Renal cortex interstitium (tissue), 11 donors: ENCODE results near the gene LPCAT1. TPM values are rescaled to one million over a fixed set of nuclear protein-coding genes. Genes with fewer than 3 reads are reported as not detected.
"Not testable (repeated sequence)": the region's sequence is repeated elsewhere in the genome, so short reads cannot be mapped to it uniquely, and the experiment has no call there.

Experiments used
- DNase-seq, 11 donors: peaks; one replicate each; pipeline ENCODE4 v3.0.0-alpha.2; 2013; ENCODE audit warnings: low read depth in 9 of 11, low spot score in 4 of 11; ENCODE audit errors: extremely low read depth in 1 of 11
- polyA plus RNA-seq, 3 donors: library from polyadenylated mRNA; unstranded; fragments of 120-200 nt; gene quantifications; one replicate each; pipeline ENCODE4 v1.2.1, GENCODE V29; 2013; ENCODE audit not compliant: insufficient read length in 3 of 3

LPCAT1 gene
- polyA plus RNA-seq, 3 donors: 43.8 to 51.3 (median 45.4) TPM

- DNase-seq: no peak
Measured at GRCh38 chr5:1464096-1464446, 59.7 kb downstream of the LPCAT1 start.

GRCh38 chr5:1463326-1464095 lies 60.2 kb downstream of the LPCAT1 start:
- DNase-seq: no peak

DNA sequence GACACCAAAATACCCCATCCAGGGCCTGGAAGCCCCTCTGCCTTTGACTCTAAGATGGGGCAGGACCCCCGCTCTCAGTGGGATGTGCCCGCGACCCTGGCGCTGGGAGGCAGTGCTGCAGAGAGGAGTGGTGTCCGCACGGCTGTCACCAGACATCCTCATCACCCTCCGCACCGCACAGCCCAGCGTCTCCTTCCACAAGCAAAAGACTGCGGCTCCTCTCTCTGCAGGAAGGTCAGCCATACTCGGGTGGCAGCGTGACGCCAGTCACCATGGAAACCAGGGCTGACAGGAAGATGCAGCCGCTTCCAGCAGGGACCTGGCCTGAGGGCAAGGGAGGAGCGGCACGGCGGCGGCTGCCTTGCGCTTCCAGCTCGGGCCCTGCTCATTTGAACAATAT lies 61.4 kb downstream of the LPCAT1 start:
- DNase-seq: no peak

DNA sequence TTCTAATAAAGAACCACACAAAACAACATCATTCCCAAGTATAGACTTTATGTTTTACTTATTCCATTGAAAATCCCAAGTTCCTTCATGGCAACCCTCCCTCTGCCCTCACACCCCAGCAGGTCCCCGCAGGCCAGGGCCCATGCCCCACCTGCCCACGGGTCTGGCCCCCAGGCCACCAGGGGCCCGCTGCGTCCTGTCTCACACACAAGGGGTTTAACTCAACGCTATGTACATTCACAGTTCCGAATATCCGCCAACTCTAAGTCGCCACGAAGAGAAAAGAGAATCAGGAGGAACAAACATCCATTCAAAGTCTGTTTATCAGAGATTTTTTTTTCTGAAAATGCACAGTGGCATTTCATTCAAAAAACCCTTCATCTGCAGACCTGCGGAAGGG lies 62.4 kb downstream of the LPCAT1 start:
- no peak for DNase-seq

GRCh38 chr5:1460054-1460682 lies 63.6 kb downstream of the LPCAT1 start:
- DNase-seq: no peak

DNA sequence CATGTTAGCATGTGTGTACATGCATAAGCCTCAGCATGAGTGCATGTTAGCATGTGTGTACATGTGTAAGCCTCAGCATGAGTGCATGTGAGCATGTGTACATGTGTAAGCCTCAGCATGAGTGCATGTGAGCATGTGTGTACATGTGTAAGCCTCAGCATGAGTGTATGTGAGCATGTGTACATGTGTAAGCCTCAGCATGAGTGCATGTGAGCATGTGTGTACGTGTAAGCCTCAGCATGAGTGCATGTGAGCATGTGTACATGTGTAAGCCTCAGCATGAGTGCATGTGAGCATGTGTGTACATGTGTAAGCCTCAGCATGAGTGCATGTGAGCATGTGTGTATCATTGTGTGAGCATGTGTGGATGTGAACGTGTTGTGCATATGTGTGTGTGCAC lies 64.3 kb downstream of the LPCAT1 start:
- DNase-seq: not testable (repeated sequence)

DNA sequence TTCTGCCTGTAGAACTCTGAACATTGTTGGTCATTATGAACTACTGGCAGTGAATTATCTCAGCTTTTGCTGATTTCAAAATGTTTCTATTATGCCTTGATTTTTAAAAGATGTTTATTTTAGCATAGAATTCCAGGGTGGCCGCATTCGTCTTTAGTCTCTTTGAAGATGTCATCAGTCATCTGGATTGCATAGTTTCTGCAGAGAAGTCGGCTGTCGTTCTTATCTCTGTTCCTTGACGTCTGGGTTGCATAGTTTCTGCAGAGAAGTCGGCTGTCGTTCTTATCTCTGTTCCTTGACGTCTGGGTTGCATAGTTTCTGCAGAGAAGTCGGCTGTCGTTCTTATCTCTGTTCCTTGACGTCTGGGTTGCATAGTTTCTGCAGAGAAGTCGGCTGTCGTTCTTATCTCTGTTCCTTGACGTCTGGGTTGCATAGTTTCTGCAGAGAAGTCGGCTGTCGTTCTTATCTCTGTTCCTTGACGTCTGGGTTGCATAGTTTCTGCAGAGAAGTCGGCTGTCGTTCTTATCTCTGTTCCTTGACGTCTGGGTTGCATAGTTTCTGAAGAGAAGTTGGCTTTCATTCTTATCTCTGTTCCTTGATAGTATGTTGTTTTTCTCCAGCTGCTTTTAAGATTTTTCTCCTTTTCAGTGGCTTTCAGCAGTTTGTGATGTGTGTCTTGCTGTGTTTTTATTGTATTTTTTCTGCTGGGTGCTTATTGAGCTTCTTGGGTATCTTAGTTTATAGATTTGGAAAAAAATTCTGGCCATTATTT lies 67.5 kb downstream of the LPCAT1 start:
- not testable (repeated sequence) for DNase-seq

- no peak for DNase-seq
Measured at GRCh38 chr5:1453613-1454012, 70.1 kb downstream of the LPCAT1 start.

DNA sequence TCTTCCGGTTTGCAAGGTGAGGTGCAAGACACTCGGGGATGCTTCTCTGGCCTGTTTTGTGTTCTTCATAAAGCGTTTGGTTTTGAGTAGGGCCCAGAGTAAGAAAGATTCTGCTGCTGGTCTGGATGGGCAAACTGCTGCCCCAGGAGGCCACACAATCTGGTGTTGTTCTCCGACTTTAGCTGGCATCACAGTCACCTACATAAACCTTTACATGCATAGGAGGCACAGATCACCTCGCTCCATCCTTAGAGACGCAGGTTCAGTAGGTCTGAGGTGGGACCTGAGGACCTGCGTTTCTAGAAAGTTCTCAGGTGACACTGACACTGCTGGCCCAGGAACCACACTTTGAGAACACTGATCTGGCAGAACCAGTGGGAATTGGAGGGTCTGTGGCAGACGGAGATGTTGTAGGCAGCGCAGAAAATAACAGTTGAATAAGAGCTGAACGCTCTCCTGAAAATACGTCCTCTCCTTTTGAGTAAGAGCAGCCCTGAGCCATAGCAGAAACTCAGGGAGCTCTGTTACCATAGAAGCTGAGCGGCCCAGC lies 74.6 kb downstream of the LPCAT1 start:
- no peak for DNase-seq

GRCh38 chr5:1448511-1449011 lies 75.2 kb downstream of the LPCAT1 start:
- DNase-seq: no peak

DNA sequence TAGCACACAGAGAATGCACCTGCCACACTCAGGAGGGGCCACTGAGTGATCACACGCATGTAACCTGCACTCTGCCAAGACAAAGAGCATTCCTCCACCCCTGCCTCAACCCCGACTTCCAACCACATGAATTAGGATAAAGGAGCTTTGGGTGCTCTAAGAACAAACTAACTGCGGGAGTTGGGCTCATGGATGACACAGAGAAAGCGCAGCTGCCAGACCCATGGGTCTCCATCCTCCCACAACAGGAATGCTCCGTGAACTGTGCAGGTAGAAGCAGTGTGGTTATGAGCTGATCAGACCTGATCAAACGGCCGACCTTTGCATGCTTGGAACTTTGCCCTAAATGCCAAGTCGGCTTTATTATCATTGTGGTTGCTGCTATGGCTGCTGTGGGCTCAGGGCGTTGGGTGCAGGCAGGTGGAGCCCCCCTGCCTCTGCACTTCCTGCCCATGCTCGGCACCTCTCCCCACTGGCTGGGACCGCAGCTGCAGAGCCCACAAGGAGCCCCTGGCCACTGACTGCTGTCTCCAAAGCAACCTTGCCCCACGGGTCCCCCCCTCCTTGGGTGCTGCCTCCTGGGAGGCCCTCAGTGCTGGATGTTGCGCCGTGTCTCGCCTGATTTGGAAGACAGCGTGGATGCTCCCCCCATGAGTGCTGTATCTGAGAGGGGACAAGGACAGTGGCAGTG lies 75.9 kb downstream of the LPCAT1 start:
- DNase-seq: no peak

DNA sequence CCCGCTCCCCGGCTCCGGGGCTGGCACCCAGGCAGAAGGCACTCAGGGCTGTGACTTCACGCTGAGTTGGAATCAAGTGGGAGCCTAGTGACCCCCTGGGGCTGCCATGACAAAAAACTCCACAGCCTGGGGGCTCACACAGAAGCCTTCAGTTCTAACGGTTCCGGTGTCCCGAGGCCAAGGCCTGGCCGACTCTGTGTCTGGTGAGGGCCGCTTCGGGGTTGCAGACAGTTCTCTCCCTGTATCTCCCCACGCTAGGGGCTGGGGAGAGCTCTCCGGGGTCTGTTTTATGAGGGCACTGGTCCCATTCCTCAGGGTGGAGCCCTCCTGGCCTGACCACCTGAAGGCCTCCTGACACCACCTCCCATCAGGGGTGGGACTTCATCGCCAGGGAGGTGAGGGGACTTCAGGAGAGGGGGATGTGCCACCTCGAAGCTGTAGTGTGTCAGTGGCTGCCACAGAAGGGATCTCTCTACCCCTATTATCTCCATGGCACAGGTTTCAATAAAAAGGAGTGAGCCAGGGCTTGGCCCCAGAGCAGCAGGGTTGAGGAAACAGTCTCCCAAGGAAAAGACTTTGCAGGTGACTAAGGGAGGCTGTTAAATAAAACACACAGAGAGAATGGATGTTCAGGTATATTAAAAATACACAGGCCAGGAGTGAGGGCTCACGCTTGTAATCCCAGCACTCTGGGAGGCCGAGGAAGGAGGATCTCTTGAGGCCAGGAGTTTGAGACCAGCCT lies 77.0 kb downstream of the LPCAT1 start:
- DNase-seq: no peak

DNA sequence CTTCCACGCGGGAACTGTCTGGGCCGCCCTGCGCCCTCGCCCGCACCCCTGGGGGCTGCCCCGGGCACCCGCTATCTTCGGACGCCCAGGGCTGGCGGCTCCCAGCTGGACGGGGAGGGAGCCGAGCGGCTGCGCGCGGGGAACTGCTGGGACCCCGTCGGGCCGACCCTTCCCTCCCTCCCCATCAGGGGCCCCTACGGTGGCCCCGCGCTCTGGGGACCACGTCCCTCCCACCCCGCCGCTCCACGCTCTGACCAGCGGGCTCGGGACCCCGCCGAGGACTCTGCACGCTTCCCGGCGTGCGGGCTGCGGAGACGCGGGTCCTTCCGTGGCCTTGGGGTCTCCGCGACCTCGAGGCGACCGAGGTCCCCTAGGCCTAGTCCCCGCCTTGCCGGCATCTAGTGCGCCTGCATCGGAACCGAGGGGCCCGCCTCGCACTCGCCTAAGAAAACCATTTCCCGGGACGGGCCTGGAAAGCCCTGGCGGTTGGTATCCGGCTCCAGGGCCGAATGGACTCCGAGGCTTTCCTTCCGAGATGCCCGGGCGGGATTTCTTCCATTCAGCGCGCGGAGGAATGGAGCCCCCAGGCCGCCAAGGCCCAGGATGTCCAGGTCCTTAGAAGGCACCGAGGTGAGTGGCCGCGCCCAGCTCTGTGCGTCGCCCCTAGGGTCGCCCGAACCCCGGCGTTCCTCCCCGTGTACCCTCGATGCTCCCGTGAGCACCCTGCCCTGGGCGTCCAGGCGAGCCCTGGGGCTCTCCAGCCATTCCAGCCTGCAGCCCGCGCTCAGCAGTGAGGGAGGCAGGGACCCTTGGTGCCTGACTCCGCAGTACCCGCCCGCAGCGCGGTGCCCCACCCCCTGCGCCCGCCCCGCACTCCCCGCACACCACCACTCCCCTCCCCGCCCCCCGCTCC lies 77.8 kb downstream of the LPCAT1 start:
- no peak for DNase-seq

DNA sequence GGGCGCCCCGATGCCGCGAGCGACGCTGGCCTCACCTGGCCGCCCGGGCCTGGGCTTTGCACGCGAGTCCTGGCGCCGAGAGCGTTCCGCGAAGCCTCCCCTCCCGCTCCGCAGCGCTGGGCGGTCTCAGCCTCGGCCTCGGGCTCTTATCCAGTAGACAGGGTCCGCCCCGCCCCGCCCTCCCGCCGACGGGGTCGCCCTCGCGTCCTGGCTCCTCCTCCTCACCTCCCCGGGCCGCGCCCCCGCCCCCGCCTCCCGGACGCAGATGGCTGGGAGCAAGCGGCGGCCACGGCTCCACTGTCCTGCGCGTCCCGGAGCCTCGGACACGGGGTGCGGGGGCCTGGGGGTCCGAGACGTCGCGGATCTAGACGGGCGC lies 78.5 kb downstream of the LPCAT1 start, which contains the start of gene SLC6A3:
Gene SLC6A3, minus strand, starts transcription at position 128 of the 376 bp plus-strand sequence. CDS start 2,243 bp downstream, outside the sequence.
- DNase-seq: peak in 8 of 11 donors; percentile 24 to 50 (median 42)

DNA sequence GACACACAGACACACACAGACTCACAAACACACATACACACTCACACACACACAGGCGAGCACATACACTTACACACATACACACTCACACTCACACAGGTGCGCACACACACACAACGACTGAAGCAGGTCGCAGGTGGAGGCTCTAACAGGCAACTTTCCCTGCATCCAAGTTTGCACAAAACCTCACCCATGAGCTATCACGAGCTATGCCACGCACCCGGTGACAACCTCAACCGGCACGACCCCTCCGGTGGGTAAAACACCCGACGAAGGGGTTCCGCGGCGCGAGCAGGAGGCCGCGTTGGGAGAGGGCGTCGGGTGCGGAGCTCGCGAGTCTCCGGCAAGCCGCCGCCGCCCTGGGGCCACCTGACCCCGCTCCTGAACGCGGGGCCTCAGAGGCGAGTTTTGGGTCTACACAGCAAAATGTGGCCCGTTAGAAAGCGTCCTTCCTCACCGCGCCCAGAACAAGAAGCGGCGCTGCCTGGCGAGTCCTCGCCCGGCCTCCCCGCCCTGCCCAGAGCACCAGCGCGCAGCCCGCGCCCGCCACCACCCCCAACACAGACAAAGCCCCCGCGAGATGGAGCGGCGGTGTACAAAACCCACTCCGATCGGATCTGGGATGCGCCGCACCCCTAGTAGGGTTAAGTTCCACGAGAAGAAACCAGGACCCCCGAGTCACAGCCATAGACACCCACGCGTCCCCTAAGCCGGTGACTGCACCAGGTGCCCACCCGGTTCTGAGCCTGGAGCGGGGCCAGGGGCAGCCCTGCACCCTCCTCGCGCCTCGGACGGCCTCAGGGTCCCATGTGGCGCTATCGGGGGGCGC lies 79.2 kb downstream of the LPCAT1 start:
- DNase-seq: no peak

DNA sequence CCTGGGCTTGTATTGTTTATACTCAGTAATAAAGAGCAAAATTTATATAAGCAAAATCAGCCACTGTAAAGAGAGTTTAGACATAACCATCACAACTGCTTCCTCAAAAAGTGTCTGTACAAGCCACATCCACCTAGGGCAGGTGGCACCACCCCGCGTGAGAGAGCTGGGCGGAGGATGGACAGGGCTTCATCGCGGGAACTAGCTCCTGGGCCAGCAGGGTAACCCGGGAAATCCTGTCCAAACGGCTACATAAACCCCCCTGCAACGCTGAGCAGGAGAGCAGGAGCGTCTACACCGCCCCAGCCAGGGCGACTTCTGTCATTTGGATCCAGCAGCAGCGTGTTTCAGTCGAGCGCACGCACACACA lies 79.8 kb downstream of the LPCAT1 start:
- DNase-seq: no peak

DNA sequence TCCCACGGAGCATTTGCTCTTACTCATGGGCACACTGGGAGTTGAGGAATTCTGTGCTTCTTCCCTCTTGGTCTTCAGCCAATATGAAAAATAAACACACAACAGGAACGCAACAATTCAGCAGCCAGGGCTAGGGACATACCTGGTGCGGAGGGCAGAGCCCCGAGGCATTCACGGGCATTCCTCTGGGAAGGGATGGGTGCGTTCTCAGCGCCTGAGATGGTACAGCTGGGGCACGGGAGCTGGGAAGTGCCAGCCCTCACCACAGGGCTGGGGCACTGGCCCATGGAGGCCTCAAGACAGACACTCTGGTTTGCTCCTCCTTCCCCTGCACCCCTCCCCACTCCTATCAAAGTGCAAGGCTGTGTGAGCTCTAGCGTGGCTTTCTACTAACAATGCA lies 80.6 kb downstream of the LPCAT1 start:
- DNase-seq: no peak
